H1 (cell line): ENCODE results near the gene AKT1. TPM values are rescaled to one million over a fixed set of nuclear protein-coding genes. Genes with fewer than 3 reads are reported as not detected.

Source experiments
- CTCF ChIA-PET: fragments of 300-600 bp; sonication (Branson Sonifier 250); formaldehyde crosslinking; loops from one replicate; lab custom pipeline; 2021; ENCODE audit not compliant: partially characterized antibody; lab: Charles Lee
- POLR2A ChIA-PET: fragments of 300-600 bp; sonication (Branson Sonifier 250); formaldehyde crosslinking; loops from one replicate; lab custom pipeline; 2021; ENCODE audit warnings: inconsistent platforms; ENCODE audit not compliant: partially characterized antibody; lab: Charles Lee
- DNase-seq, 2 experiments: peaks; one replicate each; pipeline versions ENCODE4 v3.0.0 to v3.0.0-alpha.2; 2010 to 2022; ENCODE audit warnings: low spot score in 2 of 2, low read depth in 1 of 2, mixed read lengths in 1 of 2
- FAIRE-seq: peaks from 2 replicates; lab custom pipeline; 2011; peaks lifted over from hg19 to GRCh38; lab: Jason Lieb, UNC
- H2AFZ ChIP-seq: 2 replicates; pipeline ENCODE4 v1.8.1; 2012; ENCODE audit warnings: low read length, inconsistent platforms
- H2AK5ac ChIP-seq: 2 replicates; pipeline ENCODE4 v1.6.1; 2013; ENCODE audit warnings: low read depth, low read length
- H2BK120ac ChIP-seq: replicated peaks from 2 replicates; pipeline ENCODE3; 2013; ENCODE audit warnings: low read depth, low read length, inconsistent platforms
- H2BK12ac ChIP-seq: 2 replicates; pipeline ENCODE4 v1.6.1; 2013; ENCODE audit warnings: low read depth, low read length
- H2BK15ac ChIP-seq: 2 replicates; pipeline ENCODE4 v1.6.1; 2013; ENCODE audit warnings: low read length
- H2BK20ac ChIP-seq: 2 replicates; pipeline ENCODE4 v1.6.1; 2013; ENCODE audit warnings: low read length
- H2BK5ac ChIP-seq: 2 replicates; pipeline ENCODE4 v1.6.1; 2013; ENCODE audit warnings: low read depth, low read length
- H3K14ac ChIP-seq: 2 replicates; pipeline ENCODE4 v1.6.1; 2013; ENCODE audit warnings: inconsistent platforms; ENCODE audit not compliant: insufficient read length
- H3K18ac ChIP-seq: 2 replicates; pipeline ENCODE4 v1.6.1; 2013; ENCODE audit warnings: low read length; ENCODE audit errors: extremely low read depth
- H3K23ac ChIP-seq: 2 replicates; pipeline ENCODE4 v1.6.1; 2013; ENCODE audit warnings: inconsistent platforms; ENCODE audit not compliant: insufficient read length
- H3K23me2 ChIP-seq: 2 replicates; pipeline ENCODE4 v1.6.1; 2013; ENCODE audit warnings: low read depth, low read length
- H3K27ac ChIP-seq: 2 replicates; pipeline ENCODE4 v1.6.1; 2011; ENCODE audit warnings: low read depth, low read length, inconsistent platforms
- H3K27me3 ChIP-seq, 4 experiments: replicated peaks in 1 of 4; 1 replicate in 1 of 4; 2 replicates in 3 of 4; pipeline versions ENCODE4 v1.6.1 to v1.8.1; 2011 to 2013; ENCODE audit warnings: low read length in 3 of 4, mild to moderate bottlenecking in 3 of 4, inconsistent platforms in 2 of 4, mixed read lengths in 2 of 4, moderate library complexity in 1 of 4; ENCODE audit not compliant: control insufficient read depth in 3 of 4, insufficient read depth in 3 of 4; ENCODE audit errors: extremely low read depth in 1 of 4
- H3K36me3 ChIP-seq, 4 experiments: 2 replicates each; pipeline versions ENCODE4 v1.6.1 to v1.8.1; 2011 to 2013; ENCODE audit warnings: mild to moderate bottlenecking in 4 of 4, low read length in 3 of 4, moderate library complexity in 2 of 4, control low read depth in 1 of 4, inconsistent platforms in 1 of 4; ENCODE audit not compliant: insufficient read depth in 4 of 4, control insufficient read depth in 2 of 4
- H3K4ac ChIP-seq: replicated peaks from 2 replicates; pipeline ENCODE3; 2013; ENCODE audit warnings: low read length, low read depth, mixed read lengths, inconsistent platforms; ENCODE audit not compliant: insufficient read length
- H3K4me1 ChIP-seq, 4 experiments: replicated peaks in 1 of 4; 1 replicate in 1 of 4; 2 replicates in 3 of 4; pipeline versions ENCODE4 v1.6.1 to v1.8.1; 2011 to 2013; ENCODE audit warnings: low read length in 3 of 4, inconsistent platforms in 2 of 4, mixed read lengths in 1 of 4; ENCODE audit not compliant: insufficient read depth in 4 of 4, control insufficient read depth in 3 of 4
- H3K4me2 ChIP-seq, 2 experiments: 2 replicates each; pipeline versions ENCODE4 v1.6.1 to v1.8.1; 2011 to 2013; ENCODE audit warnings: low read depth in 2 of 2, low read length in 2 of 2, control low read depth in 1 of 2, inconsistent platforms in 1 of 2, mild to moderate bottlenecking in 1 of 2; ENCODE audit not compliant: insufficient read depth in 1 of 2
- H3K4me3 ChIP-seq, 4 experiments: fragments of 200-600, 300-600 bp in 1 of 4; sonication (generic), shearing (Covaris generic), sonication (Bioruptor Twin) in 1 of 4; 2 replicates each; pipeline versions ENCODE4 v1.5.1 to v1.8.1; 2011 to 2016; ENCODE audit warnings: low read length in 4 of 4, low read depth in 3 of 4, control low read depth in 2 of 4, inconsistent platforms in 2 of 4, mild to moderate bottlenecking in 2 of 4, mixed read lengths in 1 of 4, moderate library complexity in 1 of 4; ENCODE audit not compliant: insufficient read depth in 2 of 4; ENCODE audit errors: extremely low read depth in 1 of 4
- H3K56ac ChIP-seq: replicated peaks from 2 replicates; pipeline ENCODE3; 2013; ENCODE audit warnings: low read depth, mild to moderate bottlenecking, mixed read lengths, low read length, inconsistent platforms; ENCODE audit not compliant: insufficient read length
- H3K79me1 ChIP-seq: 2 replicates; pipeline ENCODE4 v1.6.1; 2013; ENCODE audit warnings: low read depth, low read length, control low read depth
- H3K79me2 ChIP-seq, 2 experiments: 2 replicates each; pipeline versions ENCODE4 v1.6.1 to v1.8.1; 2012 to 2013; ENCODE audit warnings: low read length in 2 of 2, mild to moderate bottlenecking in 2 of 2, inconsistent platforms in 1 of 2; ENCODE audit not compliant: insufficient read depth in 2 of 2, control insufficient read depth in 1 of 2
- H3K9ac ChIP-seq, 4 experiments: replicated peaks in 1 of 4; 1 replicate in 1 of 4; 2 replicates in 3 of 4; pipeline versions ENCODE4 v1.6.1 to v1.8.1; 2011 to 2013; ENCODE audit warnings: low read depth in 3 of 4, low read length in 3 of 4, control low read depth in 2 of 4, mild to moderate bottlenecking in 2 of 4, moderate library complexity in 2 of 4, inconsistent platforms in 1 of 4; ENCODE audit errors: extremely low read depth in 1 of 4
- H3K9me3 ChIP-seq, 2 experiments: 2 replicates each; pipeline versions ENCODE4 v1.6.1 to v1.8.1; 2012 to 2013; ENCODE audit warnings: mild to moderate bottlenecking in 2 of 2, moderate library complexity in 2 of 2, control low read depth in 1 of 2, inconsistent platforms in 1 of 2, low read depth in 1 of 2, low read length in 1 of 2, mixed read lengths in 1 of 2; ENCODE audit not compliant: insufficient read depth in 2 of 2
- H4K20me1 ChIP-seq, 2 experiments: replicated peaks in 1 of 2; 2 replicates each; pipeline versions ENCODE3 to v1.8.1; 2011 to 2013; ENCODE audit warnings: inconsistent platforms in 2 of 2, low read length in 2 of 2, mild to moderate bottlenecking in 1 of 2; ENCODE audit not compliant: insufficient read depth in 2 of 2, control insufficient read depth in 1 of 2
- H4K5ac ChIP-seq: 2 replicates; pipeline ENCODE4 v1.6.1; 2013; ENCODE audit warnings: low read length, low read depth, mixed read lengths, inconsistent platforms; ENCODE audit not compliant: insufficient read length
- H4K8ac ChIP-seq: 2 replicates; pipeline ENCODE4 v1.8.0; 2013; ENCODE audit warnings: mild to moderate bottlenecking, moderate library complexity, low read length, inconsistent platforms; ENCODE audit not compliant: insufficient read depth; ENCODE audit errors: extremely low read depth
- H4K91ac ChIP-seq: replicated peaks from 2 replicates; pipeline ENCODE3; 2013; ENCODE audit warnings: low read length, mixed read lengths, inconsistent platforms; ENCODE audit not compliant: insufficient read length
- GABPA ChIP-seq: IDR thresholded peaks from 2 replicates; pipeline ENCODE4 v1.6.1; 2011; ENCODE audit warnings: mild to moderate bottlenecking, low read length, moderate library complexity, borderline replicate concordance; ENCODE audit not compliant: insufficient read depth
- WGBS, 2 experiments: shearing (Covaris generic) in 1 of 2; methylation state at CpG; one replicate each; pipeline versions ENCODE4 v1.1.6 to v1.1.7; 2013 to 2015; ENCODE audit warnings: low lambda C conversion rate in 2 of 2, mixed read lengths in 2 of 2, inconsistent platforms in 1 of 2, low coverage in 1 of 2, missing lambda C conversion rate in 1 of 2; ENCODE audit not compliant: insufficient replicate concordance in 2 of 2, insufficient coverage in 1 of 2, insufficient read length in 1 of 2; ENCODE audit errors: extremely low coverage in 1 of 2, missing lambda C conversion rate in 1 of 2; 5-methylcytosine and 5-hydroxymethylcytosine counted together
- polyA plus RNA-seq, 7 experiments: library from polyadenylated mRNA; depleted of rRNA in 3 of 7; stranded (reverse) in 5 of 7; unstranded in 2 of 7; fragments of >200 nt in 5 of 7; fragments of 200-250 nt in 2 of 7; gene quantifications; 1 replicate in 5 of 7; 2 replicates in 1 of 7; 4 replicates in 1 of 7; pipeline versions ENCODE4 v1.2.1 to v1.2.3, GENCODE V29; 2011 to 2013; ENCODE audit warnings: missing spikeins in 2 of 7, mixed read lengths in 2 of 7
- total RNA-seq: library from RNA; stranded (reverse); fragmentation: NEBNext Ultra II Directional; extraction: Animal tissue kit (Norgen Biotek cat#: 25700); gene quantifications from 2 replicates; pipeline ENCODE4 v1.2.1, GENCODE V29; 2021
- TF ChIP-seq, protein P1 (sequence below): IDR thresholded peaks from 2 replicates; pipeline ENCODE4 v1.6.1; 2012; ENCODE audit warnings: inconsistent platforms

Gene AKT1
- total and polyA plus RNA-seq, 2 of the 8 experiments (the other 6 are each of a cell fraction or from before 2014, with no cell fraction given), result 68.1 to 71.5 TPM

- H3K9ac ChIP-seq, result peak within 1 kb of the TSS in 1 of 4 experiments; percentile 16; a peak in 3 of 7 replicates
- H2BK15ac ChIP-seq, result 0 out of 2 replicates have a peak within 1 kb of the TSS, but pooled peaks have one; percentile 46
- no peaks in the 10 kb centered on the region for H3K79me2 ChIP-seq
- no peak within 1 kb of the TSS for H3K23ac ChIP-seq
- H3K14ac ChIP-seq, result no peak within 1 kb of the TSS
- H3K56ac ChIP-seq, result peak within 1 kb of the TSS; percentile 30
- peak within 1 kb of the TSS; percentile 51 for H4K8ac ChIP-seq
- H2BK20ac ChIP-seq, result no peak within 1 kb of the TSS
- peaks cover 20 to 69% (median 57%) of the 10 kb centered on the region in 4 experiments for H3K27me3 ChIP-seq
- no peaks in the 10 kb centered on the region for H3K79me1 ChIP-seq
- H3K36me3 ChIP-seq, result no peaks in the 10 kb centered on the region
- H3K4ac ChIP-seq, result no peak within 1 kb of the TSS
- DNase-seq (peak in 1 of 2 experiments; percentile 74), FAIRE-seq (no peak)
- peak within 1 kb of the TSS; percentile 92 to 94 for H3K4me2 ChIP-seq
- no peak within 1 kb of the TSS for H3K27ac ChIP-seq
- peak within 1 kb of the TSS; percentile 64 to 85 (median 76) for H3K4me3 ChIP-seq
- peaks cover 16% of the 10 kb centered on the region for H3K23me2 ChIP-seq
- CTCF ChIA-PET, result interaction anchor here (1.3 to 2.4 kb wide), 6 partner anchors 17 to 48 kb away, joined by 5 to 10 read pairs (median 7); partner anchors contain the start of gene SIVA1
- H2BK12ac ChIP-seq, result peak within 1 kb of the TSS; percentile 50; the same call in 1 of the 2 replicates
- peaks cover 0 to 29% (median 25%) of the 10 kb centered on the region in 4 experiments; a peak in 6 of 7 replicates for H3K4me1 ChIP-seq
- peaks cover 3 to 11% of the 10 kb centered on the region in 2 experiments for H4K20me1 ChIP-seq
- H4K91ac ChIP-seq, result no peak within 1 kb of the TSS
- no peak within 1 kb of the TSS for H2BK120ac ChIP-seq
- H3K9me3 ChIP-seq, result no peaks in the 10 kb centered on the region
- H3K18ac ChIP-seq, result peak within 1 kb of the TSS; percentile 93
- peak within 1 kb of the TSS; percentile 55 for H4K5ac ChIP-seq
- POLR2A ChIA-PET, result interaction anchor here (0.7 to 1.8 kb wide), 7 partner anchors 19 to 55 kb away, joined by 3 to 4 read pairs (median 3); no protein-coding TSS in a partner anchor
- no peak within 1 kb of the TSS for H2AK5ac ChIP-seq
- no peak within 1 kb of the TSS; the same call in 1 of the 2 replicates for H2BK5ac ChIP-seq
- H2AFZ ChIP-seq, result peak within 1 kb of the TSS; percentile 47; the same call in 1 of the 2 replicates
- WGBS, 2 experiments, result 4% methylated on average over 48 of the region's 105 CpGs; no CpG with 5 or more reads in 1 of the 2 experiments
- TF ChIP-seq, protein P1, sequence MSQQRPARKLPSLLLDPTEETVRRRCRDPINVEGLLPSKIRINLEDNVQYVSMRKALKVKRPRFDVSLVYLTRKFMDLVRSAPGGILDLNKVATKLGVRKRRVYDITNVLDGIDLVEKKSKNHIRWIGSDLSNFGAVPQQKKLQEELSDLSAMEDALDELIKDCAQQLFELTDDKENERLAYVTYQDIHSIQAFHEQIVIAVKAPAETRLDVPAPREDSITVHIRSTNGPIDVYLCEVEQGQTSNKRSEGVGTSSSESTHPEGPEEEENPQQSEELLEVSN, result peak; percentile 29; the same call in 1 of the 2 replicates
- peak; percentile 28; the same call in 1 of the 2 replicates for TF ChIP-seq GABPA
Observed at GRCh38 chr14:104800771-104801519, 5.4 kb upstream of the AKT1 start, which contains the start of gene ZBTB42. TSS of gene ZBTB42 (plus strand) at chr14:104801101. CDS start at chr14:104801198, 97 bp downstream.
